Measurements from ENCODE around the gene HIVEP1.
A peak's percentile ranks its signal among the peaks of the same experiment; 100 is the strongest.

Gene HIVEP1

DNA sequence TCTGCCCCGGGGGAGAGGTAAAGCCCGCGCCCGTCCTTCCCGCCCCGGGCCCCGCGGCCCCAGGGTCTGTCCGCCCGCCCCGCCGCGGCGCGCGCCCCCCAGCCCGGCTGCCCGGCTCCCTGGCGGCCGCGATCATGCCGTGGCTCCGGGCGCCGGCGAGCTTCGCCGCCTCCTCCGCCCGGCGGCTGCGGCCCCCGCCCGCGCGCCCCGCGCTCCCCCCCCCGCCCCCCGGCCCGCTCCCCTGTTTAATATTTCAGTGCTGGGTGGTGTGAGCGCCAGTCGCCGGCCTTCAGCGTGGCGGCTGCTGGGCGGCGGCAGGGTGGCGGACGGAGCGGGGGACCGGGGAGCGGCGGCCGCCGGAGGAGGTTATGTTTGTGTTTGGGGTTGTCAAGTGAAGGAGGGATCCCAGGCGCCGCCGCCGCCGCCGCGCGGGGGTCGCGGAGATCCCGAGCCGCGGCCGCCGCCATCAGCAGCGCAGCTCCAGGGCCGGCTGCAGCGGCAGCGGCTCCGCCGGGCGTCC lies at the start of gene HIVEP1:
Gene HIVEP1, plus strand, starts transcription at position 275 of the 520 bp plus-strand sequence. CDS start 3,317 bp downstream, outside the sequence.
- no peak for DNase-seq (ENCODE audit: low read depth)

DNA sequence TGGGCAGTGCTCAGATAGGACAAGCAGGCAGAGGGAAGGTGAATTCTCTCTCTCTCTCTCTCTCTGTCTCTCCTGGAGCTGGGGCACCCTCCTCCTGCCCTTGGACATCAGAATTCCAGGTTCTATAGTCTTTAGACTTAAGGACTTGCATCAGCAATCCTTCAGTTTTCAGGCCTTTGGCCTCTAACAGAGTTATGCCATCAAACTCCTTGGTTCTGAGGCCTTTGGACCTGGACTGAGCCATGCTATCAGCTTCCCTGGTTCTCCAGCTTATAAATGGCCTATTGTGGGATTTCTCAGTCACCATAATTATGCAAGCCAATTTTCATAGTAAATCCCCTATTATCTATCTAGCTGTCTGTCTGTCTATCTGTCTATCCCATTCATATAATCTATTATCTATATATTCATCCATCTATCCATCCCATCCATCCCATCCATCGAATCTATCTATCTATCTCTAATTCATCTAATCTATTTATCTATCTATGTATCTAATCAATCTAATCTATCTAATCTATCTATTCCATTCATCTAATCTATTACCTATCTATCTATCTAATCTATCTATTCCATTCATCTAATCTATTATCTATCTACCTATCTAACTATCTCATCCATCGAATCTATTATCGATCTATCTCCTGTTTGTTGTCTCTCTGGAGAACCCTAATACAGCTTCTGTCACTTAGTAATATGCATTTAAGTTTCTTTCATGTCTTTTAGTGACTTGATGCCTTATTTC lies 48.2 kb upstream of the HIVEP1 start:
- no peak for DNase-seq (ENCODE audit: low read depth)

DNA sequence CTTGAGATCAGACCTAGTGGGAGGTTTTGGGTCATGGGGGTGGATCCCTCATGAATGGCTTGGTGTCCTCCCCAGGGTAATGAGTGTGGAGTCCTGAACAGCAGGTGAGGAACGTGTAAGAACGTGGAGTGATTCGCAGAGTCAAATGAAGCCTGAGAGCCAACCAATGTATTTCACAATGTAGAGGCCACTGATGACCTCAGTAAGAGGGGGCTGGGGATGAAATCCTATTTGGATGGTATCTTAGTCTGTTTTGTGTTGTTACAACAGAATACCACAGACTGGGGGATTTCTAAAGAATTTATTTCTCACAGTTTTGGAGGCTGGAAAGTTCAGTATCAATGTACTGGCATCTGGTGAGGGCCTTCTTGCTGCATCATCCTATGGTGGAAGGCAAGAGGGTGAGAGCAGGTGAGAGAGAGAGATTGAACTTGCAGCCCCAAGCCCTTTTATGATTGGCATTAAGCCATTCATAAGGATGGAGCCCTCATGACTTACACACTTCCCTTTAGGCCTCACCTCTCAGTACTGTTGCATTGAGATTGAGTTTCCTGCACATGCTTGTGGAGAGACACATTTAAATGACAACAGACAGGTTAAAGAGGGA lies 47.3 kb upstream of the HIVEP1 start:
- DNase-seq (ENCODE audit: low read depth): no peak

DNA sequence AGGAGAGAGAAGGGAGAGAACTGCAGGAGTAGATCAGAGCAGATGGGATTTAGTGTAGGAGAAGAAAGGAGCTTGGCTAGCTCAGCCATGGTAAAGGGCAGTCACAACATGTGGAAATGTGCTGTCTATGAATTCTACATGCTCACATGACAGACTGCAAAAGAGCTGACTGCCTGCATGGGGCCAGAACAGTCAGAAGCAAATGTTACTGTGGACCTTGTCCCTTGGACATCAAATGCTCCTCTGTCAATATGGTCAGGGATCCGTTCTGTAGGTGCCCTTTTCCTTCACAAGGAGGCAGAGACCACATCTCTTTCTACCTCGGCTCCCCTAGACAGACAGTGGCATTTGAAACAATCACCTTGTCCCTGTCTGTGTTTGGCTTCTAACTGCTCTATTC lies 46.6 kb upstream of the HIVEP1 start:
- DNase-seq (ENCODE audit: low read depth): no peak

DNA sequence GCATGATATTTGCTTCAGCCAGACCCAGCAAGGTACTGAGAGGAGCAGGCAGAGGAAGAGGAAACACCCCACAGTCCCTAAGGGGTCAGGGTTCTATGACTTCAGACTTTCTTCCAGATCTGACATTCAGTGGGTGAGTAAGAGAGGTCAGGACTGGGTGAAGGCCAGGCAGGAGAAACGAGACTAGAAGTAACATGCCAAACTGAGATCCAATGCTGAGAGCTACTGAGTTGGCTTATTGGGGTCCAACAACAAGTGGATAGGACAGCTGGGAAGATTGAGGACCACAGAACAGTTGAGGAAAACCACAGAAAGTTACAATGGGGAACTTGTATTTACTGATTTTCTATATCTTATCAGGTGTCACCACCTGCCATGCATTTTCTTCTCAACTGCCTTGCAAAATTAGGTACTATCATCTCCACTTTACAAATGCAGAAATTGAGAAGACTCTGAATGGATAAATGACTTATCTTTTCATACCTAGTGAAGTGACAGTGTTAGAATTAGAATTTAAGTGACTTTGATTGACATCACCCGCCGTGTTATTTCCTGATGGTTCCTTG lies 43.8 kb upstream of the HIVEP1 start:
- DNase-seq (ENCODE audit: low read depth): no peak

DNA sequence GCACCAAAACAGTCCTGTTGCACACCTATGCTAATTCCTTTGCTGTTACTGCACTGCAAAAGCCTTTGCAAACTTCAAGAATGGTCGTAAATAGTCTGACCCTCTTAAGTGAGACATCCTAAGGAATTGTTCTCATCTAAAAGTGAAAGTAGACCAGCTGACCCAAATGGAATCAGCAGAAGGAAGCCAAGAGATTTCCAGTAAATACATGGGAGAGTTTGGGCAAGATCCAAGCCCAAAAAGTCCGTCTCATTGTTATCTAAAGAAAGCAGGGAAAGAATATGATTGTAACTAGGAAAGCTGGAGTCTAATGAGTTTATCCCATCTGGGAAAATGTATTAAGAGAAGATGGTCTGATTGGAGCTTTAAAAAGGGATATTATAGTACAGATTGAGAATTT lies 43.0 kb upstream of the HIVEP1 start:
- DNase-seq (ENCODE audit: low read depth): no peak

DNA sequence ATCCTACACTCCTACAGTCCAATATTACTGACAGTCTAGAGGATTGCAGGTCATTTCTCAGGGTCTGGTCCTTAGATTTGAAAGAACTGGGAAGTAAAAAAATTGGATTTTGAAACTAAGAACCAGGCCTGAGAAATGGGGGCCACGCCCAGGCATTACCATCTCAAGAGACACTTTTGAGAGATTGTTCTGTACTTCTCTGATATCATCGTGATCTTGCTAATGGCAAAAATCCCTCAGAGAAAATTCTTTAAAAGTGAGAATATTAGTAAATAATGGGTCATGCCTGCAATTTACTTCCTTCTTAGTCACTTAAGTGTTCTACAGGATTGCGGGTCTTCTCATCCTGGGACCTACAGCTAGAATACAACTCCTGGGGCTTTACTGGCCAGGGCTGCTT lies 42.0 kb upstream of the HIVEP1 start:
- no peak for DNase-seq (ENCODE audit: low read depth)

DNA sequence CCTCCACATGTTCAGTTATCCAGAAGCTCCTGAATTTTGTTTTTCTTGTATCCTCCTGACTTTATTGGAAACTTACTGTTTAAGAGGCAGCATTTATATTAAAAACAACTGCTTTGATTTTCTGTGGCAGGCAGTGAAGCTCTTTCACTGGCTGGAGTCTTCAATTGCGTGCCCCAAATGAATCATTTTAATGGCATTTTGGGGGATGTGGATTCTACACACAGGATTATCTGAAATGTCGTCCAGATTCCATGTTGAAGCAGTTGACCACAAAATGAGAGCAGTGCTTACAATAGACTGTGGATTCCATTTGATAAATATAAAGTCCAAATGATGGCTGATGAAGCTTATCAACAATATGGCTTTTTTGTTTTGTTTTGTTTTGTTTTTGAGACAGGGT lies 41.0 kb upstream of the HIVEP1 start:
- peak; percentile 80 for DNase-seq (ENCODE audit: low read depth)

DNA sequence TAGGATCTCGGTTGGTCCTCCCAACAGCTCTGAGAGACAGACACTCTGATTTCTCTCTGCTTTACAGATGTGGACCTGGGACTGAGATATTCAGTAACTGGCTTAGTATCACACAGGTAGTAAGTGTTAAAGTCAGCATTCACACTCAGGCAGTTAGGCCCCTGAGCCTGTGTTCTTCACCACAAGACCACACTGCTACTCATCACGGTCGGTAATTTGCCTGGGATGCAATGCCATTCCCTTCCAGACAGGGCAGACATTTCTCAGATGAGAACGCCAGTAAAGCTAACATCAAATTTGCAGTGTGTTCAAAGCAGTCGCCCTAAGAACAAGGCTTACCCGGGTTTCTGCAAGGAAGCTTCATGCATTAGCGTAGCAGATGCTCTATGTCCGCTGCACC lies 39.8 kb upstream of the HIVEP1 start:
- no peak for DNase-seq (ENCODE audit: low read depth)

DNA sequence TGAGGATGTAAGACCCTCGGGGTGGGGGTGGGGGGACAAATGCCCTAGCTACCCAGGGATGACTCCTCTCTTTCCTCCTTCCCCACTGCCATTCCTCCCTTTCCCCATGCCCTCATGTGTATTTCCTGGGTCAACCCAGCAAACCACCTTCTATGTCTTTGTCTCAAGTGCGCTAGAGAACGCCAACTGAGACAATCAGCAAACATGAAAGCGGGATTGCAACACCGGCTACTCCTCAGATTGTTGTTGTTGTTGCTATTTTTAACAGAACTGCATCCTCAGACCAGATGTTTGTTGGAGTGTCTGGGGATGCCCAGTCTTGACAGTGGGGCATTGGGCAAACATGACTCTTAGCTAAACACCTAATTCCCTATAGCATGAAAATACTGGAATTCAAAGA lies 39.3 kb upstream of the HIVEP1 start:
- DNase-seq (ENCODE audit: low read depth): no peak

DNA sequence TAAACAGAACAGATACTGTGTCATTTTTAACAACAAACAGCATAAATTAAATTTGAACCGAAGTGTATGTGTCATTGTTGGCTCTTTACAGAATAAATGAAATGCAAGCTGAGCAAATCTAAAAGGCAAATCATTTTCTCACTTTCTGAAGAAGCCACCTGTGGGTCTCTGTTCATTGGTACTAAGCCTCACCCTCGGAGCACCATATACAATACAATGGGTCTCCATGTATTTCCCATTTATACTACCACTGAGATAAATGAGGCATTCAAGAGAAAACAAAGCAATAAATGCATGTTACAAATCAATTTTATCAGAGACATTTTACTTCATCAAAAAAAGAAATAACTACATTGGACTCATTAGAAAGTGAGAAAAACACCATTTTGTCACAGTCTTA lies 38.9 kb upstream of the HIVEP1 start:
- DNase-seq (ENCODE audit: low read depth): no peak

DNA sequence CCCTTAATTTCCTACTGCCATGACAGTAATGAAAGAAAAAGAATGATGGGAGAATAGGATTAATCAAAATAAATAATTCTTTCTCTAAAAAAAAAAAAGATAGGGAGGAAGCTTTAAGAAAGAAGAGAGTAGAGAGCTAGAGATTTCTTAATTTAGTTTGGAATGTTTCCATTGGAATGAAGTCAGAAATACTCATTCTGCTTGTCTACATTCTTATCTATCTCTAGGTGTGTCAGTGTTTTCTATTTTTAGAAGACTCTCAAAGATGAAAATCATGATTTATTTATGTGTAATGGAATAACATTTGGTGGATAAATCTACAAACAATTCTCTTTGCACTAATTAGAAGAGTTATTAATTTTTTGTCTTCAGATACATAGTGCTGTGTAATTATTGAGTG lies 38.0 kb upstream of the HIVEP1 start:
- DNase-seq (ENCODE audit: low read depth): no peak

DNA sequence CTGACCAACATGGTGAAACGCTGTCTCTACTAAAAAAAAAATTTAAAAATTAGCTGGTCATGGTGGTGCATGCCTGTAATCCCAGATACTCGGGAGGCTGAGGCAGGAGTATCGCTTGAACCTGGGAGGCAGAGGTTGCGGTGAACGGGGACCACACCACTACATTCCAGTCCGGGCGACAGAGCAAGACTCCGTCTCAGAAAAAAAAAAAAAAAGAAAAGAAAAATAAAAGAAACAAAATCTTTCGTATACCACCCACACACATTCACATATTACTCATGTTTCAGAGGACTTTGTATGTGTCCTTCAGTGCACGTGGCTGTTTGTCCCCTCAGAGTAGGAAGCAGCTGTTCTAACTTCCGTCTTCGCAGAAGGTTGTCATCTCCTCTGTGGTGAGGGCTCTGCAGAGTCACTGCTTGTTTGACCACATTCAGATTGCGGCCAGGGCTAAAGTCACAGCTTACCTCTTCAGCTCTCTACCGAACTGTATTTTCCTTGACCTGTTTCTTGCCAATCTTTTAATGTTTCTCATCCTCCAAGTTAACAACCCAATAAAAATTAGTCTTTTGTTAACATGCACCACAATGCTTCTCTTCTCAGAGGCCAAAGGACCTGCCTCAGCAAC lies 36.6 kb upstream of the HIVEP1 start:
- no peak for DNase-seq (ENCODE audit: low read depth)

DNA sequence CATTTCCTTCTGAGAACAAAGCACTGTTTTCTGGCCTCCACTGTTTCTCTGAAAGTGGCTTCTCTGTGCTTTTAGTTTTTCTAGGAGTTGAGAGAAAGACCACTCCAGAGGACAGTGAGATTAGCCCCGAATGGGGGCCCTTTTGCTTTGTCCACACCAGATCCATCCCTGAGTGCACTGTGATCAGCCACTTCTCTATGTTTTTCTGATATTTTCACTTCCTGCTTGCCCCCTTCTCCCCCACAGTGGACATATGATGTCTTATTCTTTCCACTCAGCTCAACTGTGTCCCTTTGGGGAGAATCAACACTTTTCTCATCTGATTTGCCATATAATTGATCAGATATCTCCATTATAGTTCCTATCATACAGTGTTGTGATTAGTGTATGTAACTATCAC lies 35.6 kb upstream of the HIVEP1 start:
- no peak for DNase-seq (ENCODE audit: low read depth)

DNA sequence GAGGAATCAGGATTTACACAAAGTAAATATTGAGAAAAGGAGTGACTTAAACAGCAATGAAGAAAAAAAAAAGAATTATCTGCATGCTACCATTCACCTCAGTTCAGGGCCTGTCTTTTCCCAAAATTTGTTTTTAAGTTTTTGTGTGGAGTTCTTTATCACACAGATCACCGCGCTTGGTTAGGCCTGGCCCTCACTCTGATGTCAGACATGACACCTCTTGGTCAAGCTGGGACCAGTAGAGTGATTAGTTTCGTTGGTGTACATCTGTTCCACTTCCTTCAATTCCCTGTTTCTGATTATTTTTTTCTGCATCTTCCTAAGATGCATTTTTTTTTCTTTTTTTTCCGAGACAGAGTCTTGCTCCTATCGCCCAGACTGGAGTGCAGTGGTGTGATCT lies 34.9 kb upstream of the HIVEP1 start:
- DNase-seq (ENCODE audit: low read depth): no peak

DNA sequence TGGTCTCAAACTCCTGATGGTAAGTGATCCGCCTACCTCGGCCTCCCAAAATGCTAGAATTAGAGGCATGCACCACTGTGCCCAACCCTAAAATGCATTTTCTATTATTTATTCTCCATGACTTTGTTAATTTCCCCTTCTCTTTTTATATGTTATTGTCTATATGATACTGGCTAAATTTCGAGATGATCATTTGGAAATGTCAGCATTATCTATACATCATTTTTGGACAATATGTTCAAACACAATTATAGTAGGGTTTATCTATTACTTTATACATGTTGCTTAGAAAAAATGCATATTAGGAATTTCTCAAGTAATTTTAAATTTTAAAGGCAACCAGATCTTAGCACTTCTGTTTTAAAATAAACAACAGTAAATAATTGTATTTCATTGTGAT lies 34.4 kb upstream of the HIVEP1 start:
- DNase-seq (ENCODE audit: low read depth): no peak

DNA sequence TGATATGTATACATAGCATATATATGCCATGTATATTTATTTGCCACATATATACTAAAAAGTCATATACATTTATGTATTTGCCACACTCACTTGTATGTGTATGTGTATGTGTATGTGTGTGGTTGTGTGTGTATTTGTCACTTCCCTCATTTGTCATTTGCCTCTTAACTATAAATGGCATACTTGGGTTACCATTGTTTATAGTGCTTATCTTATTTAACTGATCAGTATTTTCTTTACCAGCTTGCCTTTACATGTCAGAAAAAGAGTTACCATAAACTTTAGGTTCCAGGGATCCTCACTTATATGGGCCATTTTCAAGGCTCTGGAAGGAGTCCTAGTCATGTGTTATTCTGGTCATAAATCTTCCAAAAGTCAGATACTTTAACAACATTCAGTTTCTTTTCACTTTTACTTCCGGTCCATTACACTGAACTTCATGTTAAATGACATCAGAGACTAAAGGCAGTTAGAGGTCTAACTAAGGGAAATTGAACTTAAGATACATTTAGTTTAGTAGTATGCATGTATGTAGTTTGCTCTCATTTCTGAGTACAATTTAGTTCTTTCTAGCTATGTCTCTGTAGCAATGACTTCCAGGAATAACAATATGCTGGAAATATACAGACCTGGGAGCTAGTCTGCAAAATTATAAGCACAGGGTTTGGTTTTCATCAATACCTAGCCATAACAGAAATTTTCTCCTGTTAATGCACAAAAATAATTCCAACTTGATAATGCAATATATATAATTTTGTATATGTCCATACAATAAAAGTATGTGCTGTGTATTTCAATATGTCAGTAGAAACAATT lies 33.7 kb upstream of the HIVEP1 start:
- no peak for DNase-seq (ENCODE audit: low read depth)

DNA sequence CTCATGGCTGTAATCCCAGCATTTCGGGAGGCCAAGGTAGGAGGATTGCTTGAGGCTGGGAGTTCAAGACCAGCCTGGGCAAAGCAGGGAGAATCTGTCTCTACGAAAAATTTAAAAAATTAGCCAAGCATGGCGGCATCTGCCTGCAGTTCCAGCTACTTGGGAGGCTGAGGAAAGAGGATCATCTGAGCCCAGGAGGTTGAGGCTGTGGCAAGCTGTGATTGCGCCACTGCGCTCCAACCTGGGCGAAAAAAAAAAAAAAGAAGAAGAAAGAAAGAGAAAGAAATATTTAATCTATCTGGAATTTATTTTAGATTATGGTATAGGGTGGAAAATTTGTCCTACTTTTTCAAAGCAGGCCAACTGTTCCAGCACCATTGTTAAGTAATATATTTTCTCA lies 32.2 kb upstream of the HIVEP1 start:
- no peak for DNase-seq (ENCODE audit: low read depth)

DNA sequence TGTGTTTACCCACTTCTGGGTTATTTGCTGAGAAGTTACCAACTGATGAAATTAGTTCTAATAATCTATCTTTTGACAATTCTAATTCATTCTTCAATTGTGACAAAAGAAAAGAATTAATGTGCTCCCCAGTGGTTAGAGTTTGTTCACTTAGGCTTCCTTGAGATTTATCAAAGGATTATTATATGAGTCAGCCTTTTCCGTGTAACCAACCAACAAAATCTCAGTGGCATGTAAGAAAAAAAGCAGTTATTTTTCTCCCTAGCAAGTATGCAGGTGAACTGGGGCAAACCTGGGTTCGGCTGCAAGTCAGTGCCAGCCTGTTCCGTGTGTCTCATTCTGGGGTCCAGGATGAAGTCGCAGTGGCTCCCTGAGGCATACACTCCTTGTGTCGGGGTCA lies 28.8 kb upstream of the HIVEP1 start:
- DNase-seq (ENCODE audit: low read depth): no peak

DNA sequence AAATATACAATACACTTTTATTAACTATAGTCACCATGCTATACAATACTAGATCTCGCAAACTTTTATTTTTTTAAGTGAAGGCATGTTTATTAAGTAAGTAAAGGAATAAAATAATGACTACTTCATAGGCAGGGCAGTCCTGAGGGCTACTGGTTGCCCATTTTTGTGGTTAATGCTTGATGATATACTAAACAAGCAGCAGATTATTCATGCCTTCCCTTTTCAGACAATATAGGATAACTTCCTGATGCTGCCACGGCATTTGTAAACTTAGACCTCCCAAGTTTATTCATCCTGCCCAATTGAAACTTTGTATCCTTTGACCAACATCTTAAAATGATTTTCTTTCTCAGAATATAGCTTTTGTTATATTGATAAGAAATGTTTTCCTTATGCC lies 24.7 kb upstream of the HIVEP1 start:
- peak; percentile 59 for DNase-seq (ENCODE audit: low read depth)

DNA sequence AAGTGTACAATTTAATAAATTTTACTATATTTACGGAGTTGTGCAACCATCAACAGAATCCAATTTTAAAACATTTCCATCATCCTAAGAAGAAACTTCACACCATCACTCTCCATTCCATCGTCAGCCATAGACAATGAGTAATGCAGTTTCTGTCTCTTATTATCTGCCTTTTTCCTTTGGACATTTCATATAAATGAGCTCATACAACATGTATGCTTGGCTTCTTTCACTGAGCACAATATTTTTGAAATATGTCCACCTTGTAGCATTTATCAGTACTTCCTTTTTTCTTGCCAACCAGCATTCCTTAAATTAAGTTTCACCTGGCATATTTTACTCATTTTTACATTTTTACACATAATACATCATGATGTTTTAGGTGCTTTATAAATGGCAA lies 22.7 kb upstream of the HIVEP1 start:
- DNase-seq (ENCODE audit: low read depth): peak; percentile 12

DNA sequence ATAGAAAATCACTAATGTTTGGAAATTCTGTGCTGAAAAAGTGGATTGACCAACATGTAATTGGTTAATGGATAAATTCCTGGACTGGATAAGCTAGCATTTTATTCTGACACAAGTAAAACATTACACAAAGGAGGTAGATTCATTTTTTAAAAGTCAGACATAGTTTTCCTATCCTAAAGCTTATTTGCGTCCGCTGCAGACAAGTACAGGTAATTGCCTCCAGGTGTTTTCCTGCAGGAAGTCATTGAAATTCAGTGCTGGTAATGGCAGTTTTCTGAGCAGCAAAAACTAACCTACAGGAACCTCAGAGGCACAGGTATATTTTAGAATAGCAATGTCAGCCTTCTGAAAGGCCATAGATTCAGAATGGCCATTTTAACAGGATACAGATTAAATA lies 20.0 kb upstream of the HIVEP1 start:
- DNase-seq (ENCODE audit: low read depth): no peak

Data from ELR (cell line).